Natural killer cell (primary cell): Measurements from ENCODE around the gene HACD3. TPM values are rescaled to one million over a fixed set of nuclear protein-coding genes. Genes with fewer than 3 reads are reported as not detected.
"Not testable (repeated sequence)": the region's sequence is repeated elsewhere in the genome, so short reads cannot be mapped to it uniquely, and the experiment has no call there.

ENCODE experiments used
- ATAC-seq, 3 donors: fragments of 150-1000 bp in 2 of 3; fragments of 200-7000 bp in 1 of 3; cut with Tn5 transposase; 1 replicate in 1 of 3; 2 replicates in 2 of 3; pipeline ENCODE4 v1.10.0; 2021; ENCODE audit warnings: mild to moderate bottlenecking in 2 of 3, moderate library complexity in 2 of 3
- DNase-seq, 2 donors: peaks; one replicate each; pipeline versions ENCODE4 v3.0.0 to v3.0.0-alpha.2; 2013 to 2021; ENCODE audit warnings: mixed read lengths in 1 of 2
- H3K27ac ChIP-seq: one replicate; pipeline ENCODE4 v1.5.1; 2013; ENCODE audit warnings: mild to moderate bottlenecking, low read length
- H3K27me3 ChIP-seq: one replicate; pipeline ENCODE4 v1.6.1; 2013; ENCODE audit warnings: low read length; ENCODE audit not compliant: control insufficient read depth, insufficient read depth
- H3K36me3 ChIP-seq: one replicate; pipeline ENCODE4 v1.6.1; 2013; ENCODE audit warnings: low read length; ENCODE audit not compliant: control insufficient read depth, insufficient read depth
- H3K4me1 ChIP-seq: one replicate; pipeline ENCODE4 v1.6.1; 2013; ENCODE audit warnings: low read length; ENCODE audit not compliant: control insufficient read depth, insufficient read depth
- H3K4me3 ChIP-seq: one replicate; pipeline ENCODE4 v1.5.1; 2013; ENCODE audit warnings: low read length
- H3K9me3 ChIP-seq: one replicate; pipeline ENCODE4 v1.6.1; 2013; ENCODE audit warnings: low read length; ENCODE audit not compliant: control insufficient read depth, insufficient read depth
- H3K27ac Mint-ChIP-seq, 2 donors: one replicate each; pipeline ENCODE4 v1.8.0; 2022; ENCODE audit warnings: mild to moderate bottlenecking in 2 of 2, mixed read lengths in 2 of 2, moderate library complexity in 1 of 2
- H3K27me3 Mint-ChIP-seq, 2 donors: one replicate each; pipeline ENCODE4 v1.8.0; 2022; ENCODE audit warnings: low read depth in 2 of 2, mixed read lengths in 2 of 2
- H3K36me3 Mint-ChIP-seq: one replicate; pipeline ENCODE4 v1.8.0; 2022; ENCODE audit warnings: mixed read lengths
- H3K4me1 Mint-ChIP-seq, 2 donors: one replicate each; pipeline ENCODE4 v1.8.0; 2022; ENCODE audit warnings: mixed read lengths in 2 of 2
- H3K4me3 Mint-ChIP-seq: one replicate; pipeline ENCODE4 v1.8.0; 2022; ENCODE audit warnings: mild to moderate bottlenecking, moderate library complexity, mixed read lengths
- H3K9me3 Mint-ChIP-seq, 2 donors: one replicate each; pipeline ENCODE4 v1.8.0; 2022; ENCODE audit warnings: mixed read lengths in 2 of 2
- WGBS: methylation state at CpG from one replicate; pipeline ENCODE4 v1.1.7; 2013; ENCODE audit warnings: missing lambda C conversion rate; ENCODE audit not compliant: insufficient coverage; 5-methylcytosine and 5-hydroxymethylcytosine counted together
- intact Hi-C: fragments of 100-400 bp; cut with micrococcal nuclease; formaldehyde crosslinking; loops from one replicate; pipeline ENCODE4 v1.14.2; 2022
- total RNA-seq, 4 donors: library from RNA; stranded (reverse); fragments of 120-200 nt in 1 of 4; gene quantifications; one replicate each; pipeline versions ENCODE4 v1.2.3 to v1.2.4, GENCODE V29; 2013 to 2022
- TF ChIP-seq, protein P1 (sequence below): fragments of 200-600 bp; IDR thresholded peaks from one replicate; pipeline ENCODE4 v1.8.0; 2022; ENCODE audit warnings: antibody characterized with exemption

Gene HACD3
- total RNA-seq, 3 donors from 2014 or later (not counting 1 experiment from before 2014, with no cell fraction given), result 13.5 to 24.7 (median 15.1) TPM

DNA sequence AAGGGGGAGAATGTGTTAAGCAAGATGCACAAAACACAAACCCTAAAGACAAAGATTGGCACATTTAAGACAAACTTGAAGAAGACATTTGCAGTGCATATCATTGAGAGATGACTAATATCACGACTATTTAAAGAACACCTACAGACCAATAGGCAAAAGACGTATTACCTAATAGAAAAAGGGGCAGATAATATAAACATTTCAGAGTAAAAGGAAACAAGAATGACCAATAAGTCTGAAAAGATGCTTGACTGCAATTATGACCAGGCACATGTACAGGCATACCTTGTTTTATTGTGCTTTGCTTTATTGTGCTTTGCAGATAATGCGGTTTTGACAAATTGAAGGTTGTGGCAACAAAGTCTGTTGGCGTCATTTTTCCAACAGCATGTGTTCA, 4.9 kb downstream of the HACD3 start:
- intact Hi-C loops, result no loop called here
- DNase-seq (no peak), ATAC-seq (no peak)
- WGBS, result 97% methylated on average over 3 of the region's 4 CpGs
- Mint-ChIP-seq H3K27ac (no peak overlapping the region), H3K4me1 (peaks cover 26 to 31% of the 10 kb centered on the region in 2 donors), H3K27me3 (no peaks in the 10 kb centered on the region), H3K4me3 (no peak overlapping the region), H3K36me3 (no peaks in the 10 kb centered on the region), H3K9me3 (no peaks in the 10 kb centered on the region)
- Histone ChIP-seq H3K4me1 (peaks cover 9% of the 10 kb centered on the region), H3K4me3 (no peak overlapping the region), H3K36me3 (no peaks in the 10 kb centered on the region), H3K9me3 (no peaks in the 10 kb centered on the region), H3K27ac (no peak overlapping the region), H3K27me3 (no peaks in the 10 kb centered on the region)
- TF ChIP-seq, protein P1, sequence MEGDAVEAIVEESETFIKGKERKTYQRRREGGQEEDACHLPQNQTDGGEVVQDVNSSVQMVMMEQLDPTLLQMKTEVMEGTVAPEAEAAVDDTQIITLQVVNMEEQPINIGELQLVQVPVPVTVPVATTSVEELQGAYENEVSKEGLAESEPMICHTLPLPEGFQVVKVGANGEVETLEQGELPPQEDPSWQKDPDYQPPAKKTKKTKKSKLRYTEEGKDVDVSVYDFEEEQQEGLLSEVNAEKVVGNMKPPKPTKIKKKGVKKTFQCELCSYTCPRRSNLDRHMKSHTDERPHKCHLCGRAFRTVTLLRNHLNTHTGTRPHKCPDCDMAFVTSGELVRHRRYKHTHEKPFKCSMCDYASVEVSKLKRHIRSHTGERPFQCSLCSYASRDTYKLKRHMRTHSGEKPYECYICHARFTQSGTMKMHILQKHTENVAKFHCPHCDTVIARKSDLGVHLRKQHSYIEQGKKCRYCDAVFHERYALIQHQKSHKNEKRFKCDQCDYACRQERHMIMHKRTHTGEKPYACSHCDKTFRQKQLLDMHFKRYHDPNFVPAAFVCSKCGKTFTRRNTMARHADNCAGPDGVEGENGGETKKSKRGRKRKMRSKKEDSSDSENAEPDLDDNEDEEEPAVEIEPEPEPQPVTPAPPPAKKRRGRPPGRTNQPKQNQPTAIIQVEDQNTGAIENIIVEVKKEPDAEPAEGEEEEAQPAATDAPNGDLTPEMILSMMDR, result no peak

DNA sequence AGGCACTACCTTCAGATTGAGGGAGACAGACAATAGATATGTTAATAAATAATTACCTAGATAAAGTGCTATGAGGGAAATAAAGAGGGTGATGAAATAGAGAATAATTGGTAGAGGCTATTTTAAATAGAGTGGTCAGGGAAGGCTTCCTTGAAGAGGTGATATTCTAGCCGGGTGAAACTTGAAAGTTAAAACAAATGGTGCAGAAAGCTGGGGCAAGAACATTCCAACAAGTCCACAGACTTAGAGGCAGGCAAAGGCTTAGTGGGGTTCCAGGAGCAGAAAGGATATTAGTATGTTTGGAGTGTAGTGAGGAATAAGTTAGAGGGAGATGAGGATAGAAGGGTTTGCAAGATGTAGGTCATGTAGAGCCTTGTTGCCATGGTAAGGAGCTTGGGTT, 10.1 kb downstream of the HACD3 start:
- Mint-ChIP-seq H3K4me1 (peaks cover 13 to 18% of the 10 kb centered on the region in 2 donors), H3K27ac (no peak overlapping the region), H3K36me3 (no peaks in the 10 kb centered on the region), H3K27me3 (no peaks in the 10 kb centered on the region), H3K4me3 (no peak overlapping the region), H3K9me3 (no peaks in the 10 kb centered on the region)
- intact Hi-C loops, result no loop called here
- WGBS, result 100% methylated on average over 1 of the region's 1 CpG
- Histone ChIP-seq H3K4me3 (no peak overlapping the region), H3K4me1 (no peaks in the 10 kb centered on the region), H3K27me3 (no peaks in the 10 kb centered on the region), H3K9me3 (no peaks in the 10 kb centered on the region), H3K27ac (no peak overlapping the region), H3K36me3 (no peaks in the 10 kb centered on the region)
- ATAC-seq (no peak), DNase-seq (no peak)
- TF ChIP-seq, protein P1, result no peak

DNA sequence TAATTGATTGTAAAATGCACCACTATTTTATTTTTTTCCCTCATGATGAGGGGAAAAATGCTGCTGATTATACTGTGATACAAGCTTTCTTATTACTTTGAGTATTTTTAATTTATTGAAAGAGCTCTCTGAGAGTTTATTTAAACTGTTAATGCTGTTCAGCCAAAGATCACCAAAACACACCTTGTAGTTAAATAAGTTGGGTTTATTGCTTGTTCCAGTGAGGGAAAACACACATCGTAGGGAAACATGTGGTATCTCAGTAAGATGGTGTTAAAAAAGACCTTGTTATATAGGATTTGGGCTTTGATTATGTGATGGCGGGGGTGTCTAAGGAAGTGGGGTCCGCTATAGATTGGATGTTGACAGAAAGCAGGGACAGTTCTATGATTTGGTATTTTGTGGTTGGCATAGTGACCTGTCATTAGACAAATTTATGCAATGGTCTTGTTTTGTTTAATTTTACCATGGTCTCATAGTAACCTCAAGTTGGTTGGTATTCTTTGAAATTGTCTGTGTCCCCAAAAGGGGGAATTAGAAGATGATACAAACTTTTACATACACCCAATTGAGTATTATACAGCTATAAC, 11.1 kb downstream of the HACD3 start:
- Mint-ChIP-seq H3K27ac (no peak overlapping the region), H3K4me3 (no peak overlapping the region), H3K4me1 (peaks cover 13 to 15% of the 10 kb centered on the region in 2 donors), H3K9me3 (no peaks in the 10 kb centered on the region), H3K27me3 (no peaks in the 10 kb centered on the region), H3K36me3 (no peaks in the 10 kb centered on the region)
- Histone ChIP-seq H3K4me1 (no peaks in the 10 kb centered on the region), H3K9me3 (no peaks in the 10 kb centered on the region), H3K27me3 (no peaks in the 10 kb centered on the region), H3K36me3 (no peaks in the 10 kb centered on the region), H3K27ac (no peak overlapping the region), H3K4me3 (no peak overlapping the region)
- WGBS, result 96% methylated on average over 3 of the region's 3 CpGs
- ATAC-seq (no peak), DNase-seq (no peak)
- TF ChIP-seq, protein P1, result no peak
- intact Hi-C loops, result no loop called here

DNA sequence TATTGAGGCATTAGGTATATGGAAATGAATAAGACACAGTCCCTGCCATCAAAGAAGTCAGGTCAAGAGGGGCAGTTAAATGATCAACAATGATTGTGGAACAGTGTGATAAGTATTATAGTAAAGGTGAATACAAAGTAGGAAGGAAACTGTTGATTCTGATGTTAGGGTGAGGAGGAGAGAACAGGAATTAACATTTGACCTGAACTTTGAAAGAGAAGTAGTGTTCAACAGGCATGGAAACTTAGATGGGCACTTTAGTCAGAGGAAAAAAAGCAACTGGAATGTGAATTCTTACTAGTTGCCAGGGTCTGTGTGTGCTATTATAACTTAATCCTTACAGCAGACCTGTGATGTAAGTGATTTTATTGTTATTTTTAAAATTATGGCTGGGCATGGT, 17.6 kb downstream of the HACD3 start:
- Mint-ChIP-seq H3K36me3 (no peaks in the 10 kb centered on the region), H3K27me3 (no peaks in the 10 kb centered on the region), H3K4me1 (peaks cover 10 to 15% of the 10 kb centered on the region in 2 donors), H3K9me3 (no peaks in the 10 kb centered on the region), H3K4me3 (no peak overlapping the region), H3K27ac (no peak overlapping the region)
- ATAC-seq (no peak), DNase-seq (no peak)
- Histone ChIP-seq H3K4me1 (no peaks in the 10 kb centered on the region), H3K36me3 (no peaks in the 10 kb centered on the region), H3K27ac (no peak overlapping the region), H3K9me3 (no peaks in the 10 kb centered on the region), H3K4me3 (no peak overlapping the region), H3K27me3 (no peaks in the 10 kb centered on the region)
- intact Hi-C loops, result no loop called here
- TF ChIP-seq, protein P1, result no peak

DNA sequence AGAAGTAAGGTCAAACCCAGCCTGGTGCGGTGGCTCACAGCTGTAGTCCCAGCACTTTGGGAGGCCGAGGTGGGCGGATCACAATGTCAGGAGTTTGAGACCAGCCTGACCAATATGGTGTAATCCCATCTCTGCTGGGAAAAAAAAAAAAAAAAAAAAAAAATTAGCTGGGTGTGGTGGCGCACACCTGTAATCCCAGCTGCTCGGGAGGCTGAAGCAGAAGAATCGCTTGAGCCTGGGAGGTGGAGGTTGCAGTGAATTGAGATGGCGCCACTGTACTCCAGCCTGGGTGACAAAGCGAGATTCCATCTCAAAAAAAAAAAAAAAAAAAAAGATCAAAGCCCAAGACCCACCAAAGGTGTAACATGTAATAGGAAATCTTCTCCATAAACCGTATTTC, 19.0 kb downstream of the HACD3 start:
- 100% methylated on average over 3 of the region's 9 CpGs for WGBS
- H3K27me3 ChIP-seq, H3K27me3 Mint-ChIP-seq, H3K9me3 ChIP-seq, H3K4me1 ChIP-seq, ATAC-seq, H3K27ac ChIP-seq, H3K36me3 Mint-ChIP-seq, H3K36me3 ChIP-seq, H3K9me3 Mint-ChIP-seq, intact Hi-C loops, H3K4me3 ChIP-seq, H3K27ac Mint-ChIP-seq, DNase-seq, H3K4me3 Mint-ChIP-seq: not testable (repeated sequence)
- H3K4me1 Mint-ChIP-seq, result peaks cover 10 to 15% of the 10 kb centered on the region in 2 donors
